Prostate gland (tissue), 2 donors: ENCODE data around the gene GAB4.

Experiments
- CTCF ChIP-seq, 4 experiments: fragments of 200-600 bp in 2 of 4; fragments of 450-650 bp in 2 of 4; sonication (generic) in 2 of 4; IDR thresholded peaks; 1 replicate in 3 of 4; 2 replicates in 1 of 4; pipeline ENCODE4 v1.5.1; 2016 to 2019; ENCODE audit warnings: antibody characterized with exemption in 4 of 4, mild to moderate bottlenecking in 2 of 4, moderate library complexity in 2 of 4
- POLR2A ChIP-seq: fragments of 450-650 bp; IDR thresholded peaks from one replicate; pipeline ENCODE4 v1.6.1; 2016; ENCODE audit warnings: antibody characterized with exemption, mild to moderate bottlenecking
- POLR2AphosphoS5 ChIP-seq: sonication (generic); formaldehyde crosslinking; IDR thresholded peaks from one replicate; pipeline ENCODE4 v1.6.1; 2017; ENCODE audit warnings: antibody characterized with exemption

DNA sequence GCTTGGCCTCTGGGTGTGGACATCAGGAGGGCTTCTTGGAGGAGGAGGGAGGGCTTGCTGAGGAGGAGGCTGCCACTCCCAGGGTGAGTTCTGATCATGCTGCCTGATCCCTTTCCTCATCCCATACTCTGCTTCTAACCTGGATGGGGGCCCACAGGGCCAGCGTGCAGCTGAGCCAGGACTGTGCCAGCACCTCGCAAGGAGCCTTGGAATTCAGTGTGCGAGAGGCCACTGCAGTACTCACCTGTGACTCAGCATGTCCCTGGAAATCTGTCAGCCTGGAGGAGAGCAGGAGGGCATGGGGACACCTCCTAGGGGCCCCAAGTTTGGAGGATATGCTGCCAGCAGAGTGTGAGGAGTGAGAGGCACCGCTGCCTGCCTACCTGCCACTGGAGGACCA is 4.2 kb upstream of the GAB4 start:
- TF ChIP-seq CTCF (IDR thresholded peaks at IDR 0.05), result no peak
- no peak for TF ChIP-seq POLR2AphosphoS5
- TF ChIP-seq POLR2A, result no peak
